H1 (cell line): ENCODE measurements around the gene PIP4K2C. TPM values are rescaled to one million over a fixed set of nuclear protein-coding genes. Genes with fewer than 3 reads are reported as not detected.

Source experiments
- CTCF ChIA-PET: fragments of 300-600 bp; sonication (Branson Sonifier 250); formaldehyde crosslinking; loops from one replicate; lab custom pipeline; 2021; ENCODE audit not compliant: partially characterized antibody; lab: Charles Lee
- POLR2A ChIA-PET: fragments of 300-600 bp; sonication (Branson Sonifier 250); formaldehyde crosslinking; loops from one replicate; lab custom pipeline; 2021; ENCODE audit warnings: inconsistent platforms; ENCODE audit not compliant: partially characterized antibody; lab: Charles Lee
- DNase-seq, 2 experiments: peaks; one replicate each; pipeline versions ENCODE4 v3.0.0 to v3.0.0-alpha.2; 2010 to 2022; ENCODE audit warnings: low spot score in 2 of 2, low read depth in 1 of 2, mixed read lengths in 1 of 2
- FAIRE-seq: peaks from 2 replicates; lab custom pipeline; 2011; peaks lifted over from hg19 to GRCh38; lab: Jason Lieb, UNC
- H2AFZ ChIP-seq: 2 replicates; pipeline ENCODE4 v1.8.1; 2012; ENCODE audit warnings: low read length, inconsistent platforms
- H2AK5ac ChIP-seq: 2 replicates; pipeline ENCODE4 v1.6.1; 2013; ENCODE audit warnings: low read depth, low read length
- H2BK120ac ChIP-seq: replicated peaks from 2 replicates; pipeline ENCODE3; 2013; ENCODE audit warnings: low read depth, low read length, inconsistent platforms
- H2BK12ac ChIP-seq: 2 replicates; pipeline ENCODE4 v1.6.1; 2013; ENCODE audit warnings: low read depth, low read length
- H2BK15ac ChIP-seq: 2 replicates; pipeline ENCODE4 v1.6.1; 2013; ENCODE audit warnings: low read length
- H2BK20ac ChIP-seq: 2 replicates; pipeline ENCODE4 v1.6.1; 2013; ENCODE audit warnings: low read length
- H2BK5ac ChIP-seq: 2 replicates; pipeline ENCODE4 v1.6.1; 2013; ENCODE audit warnings: low read depth, low read length
- H3K14ac ChIP-seq: 2 replicates; pipeline ENCODE4 v1.6.1; 2013; ENCODE audit warnings: inconsistent platforms; ENCODE audit not compliant: insufficient read length
- H3K18ac ChIP-seq: 2 replicates; pipeline ENCODE4 v1.6.1; 2013; ENCODE audit warnings: low read length; ENCODE audit errors: extremely low read depth
- H3K23ac ChIP-seq: 2 replicates; pipeline ENCODE4 v1.6.1; 2013; ENCODE audit warnings: inconsistent platforms; ENCODE audit not compliant: insufficient read length
- H3K23me2 ChIP-seq: 2 replicates; pipeline ENCODE4 v1.6.1; 2013; ENCODE audit warnings: low read depth, low read length
- H3K27ac ChIP-seq: 2 replicates; pipeline ENCODE4 v1.6.1; 2011; ENCODE audit warnings: low read depth, low read length, inconsistent platforms
- H3K27me3 ChIP-seq, 4 experiments: replicated peaks in 1 of 4; 1 replicate in 1 of 4; 2 replicates in 3 of 4; pipeline versions ENCODE4 v1.6.1 to v1.8.1; 2011 to 2013; ENCODE audit warnings: low read length in 3 of 4, mild to moderate bottlenecking in 3 of 4, inconsistent platforms in 2 of 4, mixed read lengths in 2 of 4, moderate library complexity in 1 of 4; ENCODE audit not compliant: control insufficient read depth in 3 of 4, insufficient read depth in 3 of 4; ENCODE audit errors: extremely low read depth in 1 of 4
- H3K36me3 ChIP-seq, 4 experiments: 2 replicates each; pipeline versions ENCODE4 v1.6.1 to v1.8.1; 2011 to 2013; ENCODE audit warnings: mild to moderate bottlenecking in 4 of 4, low read length in 3 of 4, moderate library complexity in 2 of 4, control low read depth in 1 of 4, inconsistent platforms in 1 of 4; ENCODE audit not compliant: insufficient read depth in 4 of 4, control insufficient read depth in 2 of 4
- H3K4ac ChIP-seq: replicated peaks from 2 replicates; pipeline ENCODE3; 2013; ENCODE audit warnings: low read length, low read depth, mixed read lengths, inconsistent platforms; ENCODE audit not compliant: insufficient read length
- H3K4me1 ChIP-seq, 4 experiments: replicated peaks in 1 of 4; 1 replicate in 1 of 4; 2 replicates in 3 of 4; pipeline versions ENCODE4 v1.6.1 to v1.8.1; 2011 to 2013; ENCODE audit warnings: low read length in 3 of 4, inconsistent platforms in 2 of 4, mixed read lengths in 1 of 4; ENCODE audit not compliant: insufficient read depth in 4 of 4, control insufficient read depth in 3 of 4
- H3K4me2 ChIP-seq, 2 experiments: 2 replicates each; pipeline versions ENCODE4 v1.6.1 to v1.8.1; 2011 to 2013; ENCODE audit warnings: low read depth in 2 of 2, low read length in 2 of 2, control low read depth in 1 of 2, inconsistent platforms in 1 of 2, mild to moderate bottlenecking in 1 of 2; ENCODE audit not compliant: insufficient read depth in 1 of 2
- H3K4me3 ChIP-seq, 4 experiments: fragments of 200-600, 300-600 bp in 1 of 4; sonication (generic), shearing (Covaris generic), sonication (Bioruptor Twin) in 1 of 4; 2 replicates each; pipeline versions ENCODE4 v1.5.1 to v1.8.1; 2011 to 2016; ENCODE audit warnings: low read length in 4 of 4, low read depth in 3 of 4, control low read depth in 2 of 4, inconsistent platforms in 2 of 4, mild to moderate bottlenecking in 2 of 4, mixed read lengths in 1 of 4, moderate library complexity in 1 of 4; ENCODE audit not compliant: insufficient read depth in 2 of 4; ENCODE audit errors: extremely low read depth in 1 of 4
- H3K56ac ChIP-seq: replicated peaks from 2 replicates; pipeline ENCODE3; 2013; ENCODE audit warnings: low read depth, mild to moderate bottlenecking, mixed read lengths, low read length, inconsistent platforms; ENCODE audit not compliant: insufficient read length
- H3K79me1 ChIP-seq: 2 replicates; pipeline ENCODE4 v1.6.1; 2013; ENCODE audit warnings: low read depth, low read length, control low read depth
- H3K79me2 ChIP-seq, 2 experiments: 2 replicates each; pipeline versions ENCODE4 v1.6.1 to v1.8.1; 2012 to 2013; ENCODE audit warnings: low read length in 2 of 2, mild to moderate bottlenecking in 2 of 2, inconsistent platforms in 1 of 2; ENCODE audit not compliant: insufficient read depth in 2 of 2, control insufficient read depth in 1 of 2
- H3K9ac ChIP-seq, 4 experiments: replicated peaks in 1 of 4; 1 replicate in 1 of 4; 2 replicates in 3 of 4; pipeline versions ENCODE4 v1.6.1 to v1.8.1; 2011 to 2013; ENCODE audit warnings: low read depth in 3 of 4, low read length in 3 of 4, control low read depth in 2 of 4, mild to moderate bottlenecking in 2 of 4, moderate library complexity in 2 of 4, inconsistent platforms in 1 of 4; ENCODE audit errors: extremely low read depth in 1 of 4
- H3K9me3 ChIP-seq, 2 experiments: 2 replicates each; pipeline versions ENCODE4 v1.6.1 to v1.8.1; 2012 to 2013; ENCODE audit warnings: mild to moderate bottlenecking in 2 of 2, moderate library complexity in 2 of 2, control low read depth in 1 of 2, inconsistent platforms in 1 of 2, low read depth in 1 of 2, low read length in 1 of 2, mixed read lengths in 1 of 2; ENCODE audit not compliant: insufficient read depth in 2 of 2
- H4K20me1 ChIP-seq, 2 experiments: replicated peaks in 1 of 2; 2 replicates each; pipeline versions ENCODE3 to v1.8.1; 2011 to 2013; ENCODE audit warnings: inconsistent platforms in 2 of 2, low read length in 2 of 2, mild to moderate bottlenecking in 1 of 2; ENCODE audit not compliant: insufficient read depth in 2 of 2, control insufficient read depth in 1 of 2
- H4K5ac ChIP-seq: 2 replicates; pipeline ENCODE4 v1.6.1; 2013; ENCODE audit warnings: low read length, low read depth, mixed read lengths, inconsistent platforms; ENCODE audit not compliant: insufficient read length
- H4K8ac ChIP-seq: 2 replicates; pipeline ENCODE4 v1.8.0; 2013; ENCODE audit warnings: mild to moderate bottlenecking, moderate library complexity, low read length, inconsistent platforms; ENCODE audit not compliant: insufficient read depth; ENCODE audit errors: extremely low read depth
- H4K91ac ChIP-seq: replicated peaks from 2 replicates; pipeline ENCODE3; 2013; ENCODE audit warnings: low read length, mixed read lengths, inconsistent platforms; ENCODE audit not compliant: insufficient read length
- ATF3 ChIP-seq: IDR thresholded peaks from 2 replicates; pipeline ENCODE4 v1.6.1; 2011; ENCODE audit warnings: low read depth, mild to moderate bottlenecking, low read length; ENCODE audit not compliant: insufficient read depth
- CBX8 ChIP-seq: fragments of 300-800, 300-1000 bp; sonication (generic); IDR thresholded peaks from 2 replicates; pipeline ENCODE4 v1.7.1; 2016; ENCODE audit warnings: low read depth, low read length, borderline replicate concordance
- MAX ChIP-seq: IDR thresholded peaks from 2 replicates; pipeline ENCODE4 v1.6.1; 2012; ENCODE audit warnings: inconsistent platforms
- POLR2A ChIP-seq, 2 experiments: IDR thresholded peaks; 1 replicate in 1 of 2; 2 replicates in 1 of 2; pipeline ENCODE4 v1.6.1; 2011; ENCODE audit warnings: low read depth in 2 of 2, low read length in 2 of 2, mild to moderate bottlenecking in 2 of 2; ENCODE audit errors: control extremely low read depth in 1 of 2
- RAD21 ChIP-seq, 2 experiments: IDR thresholded peaks in 1 of 2; conservative IDR thresholded peaks in 1 of 2; 2 replicates each; pipeline ENCODE4 v1.6.1; 2011; ENCODE audit warnings: low read depth in 2 of 2, low read length in 2 of 2, improper control_type of control experiment in 1 of 2, inconsistent platforms in 1 of 2, mild to moderate bottlenecking in 1 of 2, moderate library complexity in 1 of 2
- RNF2 ChIP-seq: fragments of 200-900, 300-1000 bp; sonication (generic); IDR thresholded peaks from 2 replicates; pipeline ENCODE4 v1.7.1; 2016; ENCODE audit warnings: borderline replicate concordance, low read depth, mild to moderate bottlenecking, antibody characterized with exemption, low read length; ENCODE audit not compliant: poor library complexity, severe bottlenecking; ENCODE audit errors: missing control alignments
- SP1 ChIP-seq: IDR thresholded peaks from 2 replicates; pipeline ENCODE4 v1.6.1; 2011; ENCODE audit warnings: low read depth, low read length
- TEAD4 ChIP-seq: IDR thresholded peaks from 2 replicates; pipeline ENCODE4 v1.6.1; 2012; ENCODE audit warnings: low read depth, low read length, inconsistent platforms, mixed read lengths
- WGBS, 2 experiments: shearing (Covaris generic) in 1 of 2; methylation state at CpG; one replicate each; pipeline versions ENCODE4 v1.1.6 to v1.1.7; 2013 to 2015; ENCODE audit warnings: low lambda C conversion rate in 2 of 2, mixed read lengths in 2 of 2, inconsistent platforms in 1 of 2, low coverage in 1 of 2, missing lambda C conversion rate in 1 of 2; ENCODE audit not compliant: insufficient replicate concordance in 2 of 2, insufficient coverage in 1 of 2, insufficient read length in 1 of 2; ENCODE audit errors: extremely low coverage in 1 of 2, missing lambda C conversion rate in 1 of 2; 5-methylcytosine and 5-hydroxymethylcytosine counted together
- polyA plus RNA-seq, 7 experiments: library from polyadenylated mRNA; depleted of rRNA in 3 of 7; stranded (reverse) in 5 of 7; unstranded in 2 of 7; fragments of >200 nt in 5 of 7; fragments of 200-250 nt in 2 of 7; gene quantifications; 1 replicate in 5 of 7; 2 replicates in 1 of 7; 4 replicates in 1 of 7; pipeline versions ENCODE4 v1.2.1 to v1.2.3, GENCODE V29; 2011 to 2013; ENCODE audit warnings: missing spikeins in 2 of 7, mixed read lengths in 2 of 7
- total RNA-seq: library from RNA; stranded (reverse); fragmentation: NEBNext Ultra II Directional; extraction: Animal tissue kit (Norgen Biotek cat#: 25700); gene quantifications from 2 replicates; pipeline ENCODE4 v1.2.1, GENCODE V29; 2021

PIP4K2C gene
- total and polyA plus RNA-seq, 2 of the 8 experiments (the other 6 are each of a cell fraction or from before 2014, with no cell fraction given), result 25.0 to 27.1 TPM

- Histone ChIP-seq H3K9ac (no peak overlapping the region), H3K27me3 (peaks cover 86 to 100% (median 97%) of the 10 kb centered on the region in 4 experiments), H2BK15ac (peak overlapping the region; percentile 99; the same call in 1 of the 2 replicates), H2BK20ac (peak overlapping the region; percentile 72; the same call in 1 of the 2 replicates), H3K4me3 (peak overlapping the region in 2 of 4 experiments; percentile 36 to 53; a peak in 4 of 8 replicates), H2BK5ac (0 out of 2 replicates have a peak overlapping the region, but pooled peaks have one; percentile 66), H3K79me2 (no peaks in the 10 kb centered on the region), H2BK12ac (peak overlapping the region; percentile 90; the same call in 1 of the 2 replicates), H2AFZ (no peak overlapping the region), H3K23me2 (peaks cover 7% of the 10 kb centered on the region; the same call in 1 of the 2 replicates), H3K18ac (no peak overlapping the region; the same call in 1 of the 2 replicates), H3K36me3 (no peaks in the 10 kb centered on the region; a peak in 1 of 8 replicates), H3K4ac (no peak overlapping the region), H2BK120ac (no peak overlapping the region), H4K20me1 (peaks cover 2 to 16% of the 10 kb centered on the region in 2 experiments), H3K4me1 (peaks cover 0 to 20% (median 16%) of the 10 kb centered on the region in 4 experiments; a peak in 6 of 7 replicates), H4K91ac (no peak overlapping the region), H3K23ac (no peak overlapping the region), H3K14ac (no peak overlapping the region), H3K79me1 (no peaks in the 10 kb centered on the region), H3K9me3 (no peaks in the 10 kb centered on the region), H3K56ac (no peak overlapping the region), H4K5ac (no peak overlapping the region), H3K4me2 (peak overlapping the region; percentile 71 to 73), H4K8ac (peak overlapping the region; percentile 3; the same call in 1 of the 2 replicates), H2AK5ac (0 out of 2 replicates have a peak overlapping the region, but pooled peaks have one; percentile 68), H3K27ac (no peak overlapping the region)
- ChIA-PET POLR2A (interaction anchor here (0.8 to 1.8 kb wide), 4 partner anchors 18 to 108 kb away, joined by 3 to 12 read pairs (median 4); partner anchors contain the start of gene ARHGEF25), CTCF (interaction anchor here (0.6 to 10.7 kb wide), 11 partner anchors 8 to 132 kb away, joined by 3 to 201 read pairs (median 5); partner anchors contain the start of gene PIP4K2C)
- no peak for FAIRE-seq
- peak in 1 of 2 experiments; percentile 48 for DNase-seq
- 34% methylated on average over 29 of the region's 29 CpGs; no CpG with 5 or more reads in 1 of the 2 experiments for WGBS, 2 experiments
- TF ChIP-seq SP1 (no peak), RNF2 (peak; percentile 68), MAX (0 out of 2 replicates have a peak, but pooled peaks have one; percentile 20), CBX8 (0 out of 2 replicates have a peak, but pooled peaks have one; percentile 46), RAD21 (IDR thresholded peaks at IDR 0.05 in 1 of 2, conservative IDR thresholded peaks at IDR 0.05 in 1 of 2; ENCODE audit: low read depth in 2 of 2, low read length in 2 of 2) (no peak), ATF3 (no peak), TEAD4 (peak; percentile 46; the same call in 1 of the 2 replicates), POLR2A (IDR thresholded peaks at IDR 0.05; ENCODE audit: control extremely low read depth in 1 of 2, low read depth in 2 of 2, low read length in 2 of 2) (no peak)
Measured at GRCh38 chr12:57628280-57629191, 37.5 kb downstream of the PIP4K2C start.
